Measurements from ENCODE around the gene SHMT2.

SHMT2 gene

DNA sequence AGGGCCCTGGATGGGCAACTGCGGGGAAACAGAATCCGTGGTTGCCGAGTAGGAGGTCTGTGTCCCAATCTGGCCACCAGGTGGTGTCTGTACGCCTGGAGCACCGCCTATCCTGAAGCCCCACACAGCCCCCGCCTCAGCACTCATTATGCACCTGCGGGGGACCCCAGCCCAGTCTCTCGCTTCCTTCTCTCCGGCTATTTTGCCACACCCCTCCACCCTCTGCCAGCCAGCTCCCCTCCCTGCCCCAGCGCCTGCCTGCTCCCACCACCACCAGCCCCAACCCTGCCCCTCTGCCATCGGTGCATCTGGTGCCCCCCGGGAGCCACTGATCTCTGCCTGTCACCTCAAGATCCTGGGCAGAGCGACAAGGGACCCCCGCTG is 15.1 kb upstream of the SHMT2 start:
- no peak overlapping the region for H3K27ac ChIP-seq (ENCODE audit: low read depth, low read length)
- H3K9ac ChIP-seq (ENCODE audit: low read depth, low read length), result no peak overlapping the region
- H3K9me3 ChIP-seq (ENCODE audit: control insufficient read depth, insufficient read depth, low read length), result no peaks in the 10 kb centered on the region
- H3K4me1 ChIP-seq (ENCODE audit: control insufficient read depth, insufficient read depth, low read length), result peaks cover 24% of the 10 kb centered on the region
- peaks cover 58% of the 10 kb centered on the region for H3K27me3 ChIP-seq (ENCODE audit: control insufficient read depth, insufficient read depth, low read length)
- H3K36me3 ChIP-seq (ENCODE audit: control insufficient read depth, insufficient read depth, low read length), result peaks cover 31% of the 10 kb centered on the region
- H3K4me3 ChIP-seq (ENCODE audit: low read depth, low read length), result no peak overlapping the region

DNA sequence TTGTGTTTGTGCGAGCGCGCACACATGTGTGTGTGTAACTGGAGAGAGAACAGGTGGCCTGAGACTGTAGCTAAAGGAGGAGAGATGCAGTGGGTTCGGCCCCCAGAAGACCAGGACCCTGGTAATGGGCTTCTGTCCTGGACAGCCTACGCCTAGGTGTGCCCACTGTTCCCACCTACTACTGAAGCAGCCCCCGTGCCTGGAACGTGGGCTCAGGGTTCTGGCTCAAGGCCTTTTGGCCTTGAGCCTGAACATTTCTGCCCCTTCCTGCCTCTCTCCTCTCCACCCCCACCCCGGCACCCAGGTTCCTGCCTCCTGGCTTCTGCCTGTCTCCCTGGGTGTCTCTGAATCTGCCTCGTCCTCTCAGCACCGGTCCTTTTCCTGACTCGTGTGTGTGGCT is 14.4 kb upstream of the SHMT2 start:
- H3K4me3 ChIP-seq (ENCODE audit: low read depth, low read length), result no peak overlapping the region
- H3K4me1 ChIP-seq (ENCODE audit: control insufficient read depth, insufficient read depth, low read length), result peaks cover 30% of the 10 kb centered on the region
- H3K9me3 ChIP-seq (ENCODE audit: control insufficient read depth, insufficient read depth, low read length), result no peaks in the 10 kb centered on the region
- H3K9ac ChIP-seq (ENCODE audit: low read depth, low read length), result no peak overlapping the region
- H3K36me3 ChIP-seq (ENCODE audit: control insufficient read depth, insufficient read depth, low read length), result peaks cover 24% of the 10 kb centered on the region
- no peak overlapping the region for H3K27ac ChIP-seq (ENCODE audit: low read depth, low read length)
- H3K27me3 ChIP-seq (ENCODE audit: control insufficient read depth, insufficient read depth, low read length), result peaks cover 65% of the 10 kb centered on the region

DNA sequence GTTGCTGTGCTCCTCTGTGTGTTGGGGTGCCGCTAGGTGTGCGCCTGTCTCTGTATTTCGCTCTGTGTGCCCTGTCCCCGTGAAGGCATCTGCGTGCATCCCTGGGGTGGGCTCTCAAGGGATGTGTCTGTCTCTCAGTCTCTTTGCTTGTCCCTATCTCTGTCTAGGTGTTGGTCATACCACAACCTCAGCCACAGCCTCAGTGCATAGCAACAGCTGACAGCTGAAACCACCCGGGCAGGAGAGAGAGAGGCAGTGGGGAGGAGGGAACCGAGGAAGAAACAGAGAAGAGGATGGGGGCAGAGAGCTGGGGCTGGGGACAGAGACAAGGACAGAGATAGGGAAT is 13.9 kb upstream of the SHMT2 start:
- H3K27me3 ChIP-seq (ENCODE audit: control insufficient read depth, insufficient read depth, low read length), result peaks cover 71% of the 10 kb centered on the region
- H3K9ac ChIP-seq (ENCODE audit: low read depth, low read length), result no peak overlapping the region
- no peaks in the 10 kb centered on the region for H3K9me3 ChIP-seq (ENCODE audit: control insufficient read depth, insufficient read depth, low read length)
- H3K4me3 ChIP-seq (ENCODE audit: low read depth, low read length), result 0 out of 2 replicates have a peak overlapping the region, but pooled peaks have one; percentile 50
- H3K4me1 ChIP-seq (ENCODE audit: control insufficient read depth, insufficient read depth, low read length), result peaks cover 31% of the 10 kb centered on the region
- no peak overlapping the region for H3K27ac ChIP-seq (ENCODE audit: low read depth, low read length)
- H3K36me3 ChIP-seq (ENCODE audit: control insufficient read depth, insufficient read depth, low read length), result peaks cover 18% of the 10 kb centered on the region

DNA sequence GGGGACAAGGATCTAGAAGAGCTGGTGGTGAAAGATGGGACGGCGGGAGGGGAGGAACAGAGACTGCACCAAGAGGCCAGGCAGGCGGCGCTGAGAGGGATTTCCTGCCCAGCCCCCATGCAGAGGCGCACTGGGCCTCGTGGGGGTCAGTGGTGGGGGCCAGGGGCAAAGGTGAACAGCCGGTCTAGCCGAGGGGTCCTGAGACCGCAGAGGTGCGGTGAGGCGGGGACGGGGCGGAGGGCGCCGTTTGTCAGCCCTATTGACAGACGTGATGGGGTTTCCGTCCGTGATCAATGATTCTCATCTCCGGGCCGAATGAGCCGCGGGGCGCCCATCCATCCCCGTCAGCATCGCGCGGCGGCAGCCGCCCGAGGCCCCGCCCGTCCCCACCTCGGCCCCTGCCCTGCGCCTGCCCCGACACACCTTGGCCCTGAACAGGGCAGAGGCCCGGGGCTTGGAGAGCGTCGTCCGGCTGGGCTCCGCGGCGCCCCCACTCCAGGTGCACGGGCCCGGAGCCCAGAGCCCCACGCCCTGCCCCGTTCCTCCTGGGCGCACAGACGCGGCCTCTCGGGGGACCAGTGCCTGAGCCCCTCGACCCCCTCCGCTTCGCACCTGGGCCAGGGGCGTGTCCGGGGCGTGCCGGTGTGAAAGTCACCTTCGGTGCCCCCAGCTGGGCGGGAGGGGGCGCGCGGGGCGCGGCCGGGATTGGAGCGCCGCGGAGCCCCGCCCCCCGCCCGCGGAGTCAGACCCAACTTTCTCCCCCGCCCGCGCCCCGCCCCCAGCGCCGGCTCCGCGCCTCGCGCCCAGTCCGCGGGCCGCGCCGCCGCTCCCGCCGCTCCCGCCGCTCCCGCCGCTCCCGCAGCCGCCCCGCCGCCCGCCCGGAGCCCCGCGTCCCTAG is 13.2 kb upstream of the SHMT2 start, which contains the start of gene NXPH4:
Gene NXPH4, plus strand, starts transcription at position 781 of the 898 bp plus-strand sequence. CDS start 176 bp downstream, outside the sequence.
- Histone ChIP-seq H3K4me3 (ENCODE audit: low read depth, low read length) (peak within 1 kb of the TSS; percentile 50; the same call in 1 of the 2 replicates), H3K36me3 (ENCODE audit: control insufficient read depth, insufficient read depth, low read length) (peaks cover 13% of the 10 kb centered on the region), H3K4me1 (ENCODE audit: control insufficient read depth, insufficient read depth, low read length) (peaks cover 36% of the 10 kb centered on the region), H3K9ac (ENCODE audit: low read depth, low read length) (no peak within 1 kb of the TSS), H3K27me3 (ENCODE audit: control insufficient read depth, insufficient read depth, low read length) (peaks cover 77% of the 10 kb centered on the region), H3K9me3 (ENCODE audit: control insufficient read depth, insufficient read depth, low read length) (no peaks in the 10 kb centered on the region), H3K27ac (ENCODE audit: low read depth, low read length) (no peak within 1 kb of the TSS)

DNA sequence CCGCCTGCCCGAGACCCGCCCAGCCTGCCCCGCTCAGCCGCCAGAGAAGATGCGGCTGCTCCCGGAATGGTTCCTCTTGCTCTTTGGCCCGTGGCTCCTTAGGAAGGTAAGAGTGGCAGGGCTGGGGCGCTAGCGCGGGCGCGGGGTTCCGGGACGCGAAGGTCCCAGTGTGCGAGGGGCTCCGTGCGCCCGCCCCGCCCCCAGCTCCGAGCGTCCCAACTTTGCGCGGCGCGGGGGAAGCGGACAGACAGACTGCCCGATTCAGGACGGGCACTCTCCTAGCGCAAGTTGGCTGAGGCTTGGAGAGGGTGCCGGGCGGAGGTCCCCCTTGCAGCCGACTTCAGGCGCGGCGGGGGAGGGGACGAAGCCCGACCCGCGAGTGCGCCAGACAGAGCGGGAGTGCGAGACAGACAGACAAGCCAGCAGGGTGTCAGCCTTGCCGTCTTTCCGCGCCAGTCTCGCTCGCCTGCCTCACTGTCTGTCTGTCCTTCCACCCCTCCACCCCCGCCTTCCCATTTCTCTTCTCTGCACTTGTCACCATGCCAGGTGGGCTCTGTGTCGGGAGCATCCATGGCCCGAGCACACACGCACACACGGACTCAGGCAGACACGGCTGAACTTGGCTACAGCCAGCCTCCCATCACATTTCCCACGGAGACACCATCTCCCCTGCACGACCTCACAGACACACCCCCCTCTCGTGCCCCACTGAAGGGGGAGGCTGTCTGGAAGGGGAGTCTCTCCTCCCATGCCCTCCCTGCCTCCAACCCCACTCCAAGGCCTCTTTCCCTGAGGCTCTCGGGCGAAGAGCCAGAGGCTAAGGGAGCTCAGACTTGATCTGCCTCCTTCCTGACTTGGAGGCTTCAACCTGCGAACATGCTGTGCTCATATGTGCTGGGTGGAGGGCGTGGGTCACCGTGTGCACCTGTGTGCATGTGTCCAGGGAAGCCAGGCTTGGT is 12.3 kb upstream of the SHMT2 start:
- H3K4me1 ChIP-seq (ENCODE audit: control insufficient read depth, insufficient read depth, low read length), result peaks cover 42% of the 10 kb centered on the region
- H3K27me3 ChIP-seq (ENCODE audit: control insufficient read depth, insufficient read depth, low read length), result peaks cover 86% of the 10 kb centered on the region
- no peak overlapping the region for H3K27ac ChIP-seq (ENCODE audit: low read depth, low read length)
- H3K36me3 ChIP-seq (ENCODE audit: control insufficient read depth, insufficient read depth, low read length), result peaks cover 3% of the 10 kb centered on the region
- peak overlapping the region; percentile 48; the same call in 1 of the 2 replicates for H3K4me3 ChIP-seq (ENCODE audit: low read depth, low read length)
- H3K9me3 ChIP-seq (ENCODE audit: control insufficient read depth, insufficient read depth, low read length), result no peaks in the 10 kb centered on the region
- no peak overlapping the region for H3K9ac ChIP-seq (ENCODE audit: low read depth, low read length)

DNA sequence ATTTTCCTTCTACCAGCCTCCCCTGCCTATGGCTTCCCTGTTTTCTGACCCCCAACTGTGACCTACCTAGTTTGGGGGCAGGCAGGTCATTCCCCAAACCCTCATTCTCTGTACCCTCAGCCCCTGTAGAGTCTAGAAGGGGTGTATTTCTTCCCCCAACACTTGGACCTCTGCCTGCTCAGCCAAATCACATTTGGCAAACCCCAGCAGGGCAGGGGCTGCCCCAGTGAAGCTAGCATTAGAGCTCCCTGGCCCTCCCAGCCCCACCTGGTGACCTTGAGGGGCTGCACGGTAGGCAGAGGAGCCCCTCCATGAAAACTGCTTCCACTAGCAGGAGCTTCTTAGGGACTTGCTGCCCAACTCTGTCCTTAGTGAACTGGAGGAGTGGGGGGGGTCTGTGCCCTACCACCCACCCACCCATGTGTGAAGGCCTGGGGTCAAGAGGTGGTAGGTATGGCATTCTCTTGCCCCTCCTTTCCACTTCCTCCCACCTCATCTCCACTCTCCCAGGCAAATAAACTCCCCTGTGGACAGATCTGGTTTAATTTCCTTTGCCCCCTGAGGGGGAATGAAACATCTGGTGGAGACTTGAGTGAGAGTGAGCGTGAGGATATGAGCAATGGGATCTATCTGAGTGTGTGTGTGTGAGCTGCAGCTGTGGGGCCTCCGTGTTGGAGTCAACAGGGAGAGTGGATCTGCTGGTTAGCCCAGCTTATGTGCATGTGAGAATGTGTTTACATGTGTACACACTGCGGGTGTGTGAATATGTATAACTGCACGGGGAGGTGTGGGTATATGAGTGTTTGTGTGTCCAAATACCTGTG is 11.3 kb upstream of the SHMT2 start:
- Histone ChIP-seq H3K4me1 (ENCODE audit: control insufficient read depth, insufficient read depth, low read length) (peaks cover 42% of the 10 kb centered on the region), H3K36me3 (ENCODE audit: control insufficient read depth, insufficient read depth, low read length) (no peaks in the 10 kb centered on the region), H3K27me3 (ENCODE audit: control insufficient read depth, insufficient read depth, low read length) (peaks cover 97% of the 10 kb centered on the region), H3K4me3 (ENCODE audit: low read depth, low read length) (no peak overlapping the region), H3K27ac (ENCODE audit: low read depth, low read length) (no peak overlapping the region), H3K9me3 (ENCODE audit: control insufficient read depth, insufficient read depth, low read length) (no peaks in the 10 kb centered on the region), H3K9ac (ENCODE audit: low read depth, low read length) (no peak overlapping the region)

DNA sequence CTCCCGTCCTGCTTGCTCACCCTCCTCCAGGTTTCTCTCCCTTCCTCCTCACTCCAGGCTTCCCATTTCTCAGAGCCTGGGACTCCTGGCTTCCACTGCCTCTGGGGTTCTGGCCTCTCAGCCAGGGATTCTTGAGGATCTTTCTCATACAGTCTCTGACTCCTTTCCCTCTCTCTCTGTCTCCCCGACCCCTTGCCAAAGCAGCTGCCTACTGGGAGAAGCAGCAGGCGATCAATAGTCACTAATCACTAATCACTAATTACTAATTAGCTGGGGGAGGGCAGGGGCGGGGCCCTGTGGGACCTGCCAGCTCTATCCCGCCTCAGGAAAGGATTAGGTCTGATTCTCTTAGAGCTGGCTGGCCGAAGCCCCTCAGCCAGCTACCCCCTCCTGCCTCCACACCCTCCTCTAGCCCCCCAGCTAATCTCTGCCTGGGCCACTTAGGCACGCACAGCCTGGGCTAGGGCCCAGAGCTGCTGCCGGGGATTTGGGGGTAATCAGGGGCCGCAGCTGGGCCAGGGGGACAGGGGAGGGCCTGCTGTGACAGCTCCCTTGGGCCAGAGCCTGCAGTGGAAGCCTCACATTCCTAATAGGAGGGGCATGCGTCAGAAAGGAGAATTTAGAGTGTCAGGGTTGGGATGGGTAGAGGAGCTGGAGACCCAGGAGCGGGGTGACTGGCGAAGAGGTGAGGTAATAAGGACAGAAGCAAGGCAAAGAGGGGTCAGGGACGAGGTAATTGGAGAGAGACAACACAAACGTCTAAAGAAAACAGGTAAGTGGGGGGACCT is 10.1 kb upstream of the SHMT2 start:
- Histone ChIP-seq H3K9me3 (ENCODE audit: control insufficient read depth, insufficient read depth, low read length) (no peaks in the 10 kb centered on the region), H3K4me3 (ENCODE audit: low read depth, low read length) (0 out of 2 replicates have a peak overlapping the region, but pooled peaks have one; percentile 17), H3K27ac (ENCODE audit: low read depth, low read length) (no peak overlapping the region), H3K27me3 (ENCODE audit: control insufficient read depth, insufficient read depth, low read length) (peaks cover 98% of the 10 kb centered on the region), H3K36me3 (ENCODE audit: control insufficient read depth, insufficient read depth, low read length) (no peaks in the 10 kb centered on the region), H3K4me1 (ENCODE audit: control insufficient read depth, insufficient read depth, low read length) (peaks cover 33% of the 10 kb centered on the region), H3K9ac (ENCODE audit: low read depth, low read length) (no peak overlapping the region)

DNA sequence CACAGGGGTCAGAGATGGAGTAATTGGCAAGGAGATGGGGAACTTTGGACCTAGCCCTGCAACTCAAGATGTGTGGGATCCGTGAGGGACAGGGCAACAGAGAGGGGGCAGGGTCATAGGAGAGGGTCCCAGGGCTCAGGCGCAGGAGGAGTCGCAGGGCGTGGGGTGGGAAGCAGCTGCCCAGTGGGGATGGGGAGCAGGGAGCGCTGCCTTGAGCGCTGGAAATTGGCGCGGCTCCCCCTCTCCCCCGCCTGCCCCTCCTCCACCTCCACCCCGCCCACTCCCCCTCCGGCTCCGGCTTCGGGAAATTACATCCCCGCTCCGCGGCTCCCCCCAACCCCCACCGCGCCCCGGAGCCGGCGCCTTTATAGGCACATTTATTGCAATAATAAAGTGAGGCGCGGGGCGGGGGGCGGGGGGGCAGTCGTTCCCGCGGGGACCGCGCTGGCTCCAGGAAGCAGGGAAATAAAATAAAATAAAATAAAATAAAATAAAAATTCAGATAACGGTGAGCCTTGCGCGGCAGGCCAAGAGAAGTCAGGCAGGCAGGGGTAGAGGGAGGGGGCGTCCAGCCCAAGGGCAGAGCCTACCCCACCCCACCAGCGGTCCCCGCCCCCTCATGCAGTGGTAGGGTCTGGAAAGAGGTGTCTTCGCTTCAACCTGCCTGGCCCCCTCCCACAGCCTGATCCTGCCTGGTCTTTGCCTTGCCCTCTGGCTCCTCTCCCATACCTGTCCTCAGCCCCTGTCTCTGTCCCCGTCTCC is 9.3 kb upstream of the SHMT2 start:
- H3K4me1 ChIP-seq (ENCODE audit: control insufficient read depth, insufficient read depth, low read length), result peaks cover 33% of the 10 kb centered on the region

DNA sequence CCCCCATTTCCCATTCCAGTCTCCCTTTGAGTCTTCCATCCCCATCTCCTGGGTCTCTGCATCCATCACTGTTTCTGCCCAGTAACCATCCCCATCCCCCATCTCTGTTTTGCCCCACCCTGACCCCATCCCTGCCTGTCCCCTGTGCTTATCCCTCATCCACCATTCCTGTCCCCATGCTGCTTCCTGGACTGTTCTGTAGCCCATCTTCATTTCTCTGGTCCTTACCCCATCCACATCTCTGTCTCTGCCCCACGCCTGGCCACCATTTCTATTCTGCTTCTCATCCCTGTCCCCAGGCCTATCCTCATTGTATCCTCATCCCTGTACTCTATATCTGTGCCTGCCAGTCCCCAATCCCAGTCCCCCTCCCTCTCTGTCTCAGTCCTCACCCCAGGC is 8.7 kb upstream of the SHMT2 start:
- Histone ChIP-seq H3K4me3 (ENCODE audit: low read depth, low read length) (no peak overlapping the region), H3K9me3 (ENCODE audit: control insufficient read depth, insufficient read depth, low read length) (no peaks in the 10 kb centered on the region), H3K27me3 (ENCODE audit: control insufficient read depth, insufficient read depth, low read length) (peaks cover 98% of the 10 kb centered on the region), H3K9ac (ENCODE audit: low read depth, low read length) (no peak overlapping the region), H3K36me3 (ENCODE audit: control insufficient read depth, insufficient read depth, low read length) (no peaks in the 10 kb centered on the region), H3K4me1 (ENCODE audit: control insufficient read depth, insufficient read depth, low read length) (peaks cover 28% of the 10 kb centered on the region), H3K27ac (ENCODE audit: low read depth, low read length) (no peak overlapping the region)

More for the DNA sequence above, 9.3 kb upstream of the SHMT2 start:
- Histone ChIP-seq H3K27ac (ENCODE audit: low read depth, low read length) (no peak overlapping the region), H3K9me3 (ENCODE audit: control insufficient read depth, insufficient read depth, low read length) (no peaks in the 10 kb centered on the region), H3K27me3 (ENCODE audit: control insufficient read depth, insufficient read depth, low read length) (peaks cover 98% of the 10 kb centered on the region), H3K36me3 (ENCODE audit: control insufficient read depth, insufficient read depth, low read length) (no peaks in the 10 kb centered on the region), H3K9ac (ENCODE audit: low read depth, low read length) (no peak overlapping the region), H3K4me3 (ENCODE audit: low read depth, low read length) (0 out of 2 replicates have a peak overlapping the region, but pooled peaks have one; percentile 17)
